Vagina (tissue), 2 donors: ENCODE data around the gene HK2.

Experiments
- CTCF ChIP-seq, 3 experiments: fragments of 450-650 bp in 2 of 3; fragments of 200-600 bp in 1 of 3; sonication (generic) in 1 of 3; IDR thresholded peaks; one replicate each; pipeline ENCODE4 v1.5.1; 2017 to 2019; ENCODE audit warnings: antibody characterized with exemption in 3 of 3, mild to moderate bottlenecking in 2 of 3, moderate library complexity in 2 of 3
- POLR2AphosphoS5 ChIP-seq, 2 donors: sonication (generic); formaldehyde crosslinking; IDR thresholded peaks; one replicate each; pipeline ENCODE4 v1.9.0; 2017; ENCODE audit warnings: antibody characterized with exemption in 2 of 2, mild to moderate bottlenecking in 2 of 2, low read depth in 1 of 2; ENCODE audit not compliant: insufficient read depth in 1 of 2

GRCh38 chr2:74822771-74823566 lies 11.0 kb upstream of the HK2 start:
- TF ChIP-seq CTCF (IDR thresholded peaks at IDR 0.05): no peak
- TF ChIP-seq POLR2AphosphoS5 (IDR thresholded peaks at IDR 0.05; ENCODE audit: insufficient read depth in 1 of 2, low read depth in 1 of 2): no peak
